ENCODE measurements around the gene UGT2A1. TPM values are rescaled to one million over a fixed set of nuclear protein-coding genes. Genes with fewer than 3 reads are reported as not detected.

Gene UGT2A1
- total and polyA plus RNA-seq, 2 experiments from 2014 or later, result not detected

- DNase-seq, result no peak
- no peak overlapping the region for H3K27ac ChIP-seq
- H2AFZ ChIP-seq, result no peak overlapping the region
- no peaks in the 10 kb centered on the region for H3K36me3 ChIP-seq (ENCODE audit: low read depth)
- H3K9ac ChIP-seq, result no peak overlapping the region
- no peak for TF ChIP-seq EZH2phosphoT487 (IDR thresholded peaks at IDR 0.05; ENCODE audit: insufficient read depth, low read depth)
- TF ChIP-seq EZH2 (IDR thresholded peaks at IDR 0.05; ENCODE audit: insufficient read depth, poor library complexity, severe bottlenecking), result no peak
- no peaks in the 10 kb centered on the region for H3F3A ChIP-seq (ENCODE audit: insufficient read depth)
- in situ Hi-C loops (cut with MboI), result no loop called here
- no peak overlapping the region for H3K4me3 ChIP-seq
- no peak overlapping the region for H3K4me2 ChIP-seq (ENCODE audit: unreplicated experiment)
- no peaks in the 10 kb centered on the region for H3K4me1 ChIP-seq (ENCODE audit: insufficient read depth)
- 11 to 17% methylated on average over 2 of the region's 2 CpGs for WGBS, 2 experiments (ENCODE audit: low coverage in 1 of 2, low lambda C conversion rate in 2 of 2, missing lambda C conversion rate in 2 of 2)
- no peaks in the 10 kb centered on the region for H3K9me2 ChIP-seq (ENCODE audit: insufficient read depth)
- H4K20me1 ChIP-seq (ENCODE audit: insufficient read depth), result no peaks in the 10 kb centered on the region
- H3K27me3 ChIP-seq (replicated peaks; ENCODE audit: insufficient read depth), result no peaks in the 10 kb centered on the region
- H3K79me2 ChIP-seq (ENCODE audit: insufficient read depth), result no peaks in the 10 kb centered on the region
- no peaks in the 10 kb centered on the region for H3K9me3 ChIP-seq (ENCODE audit: low read depth)
Measured at GRCh38 chr4:69642961-69643360, 10.1 kb downstream of the UGT2A1 start.

GRCh38 chr4:69640289-69640688 is 12.8 kb downstream of the UGT2A1 start:
- WGBS, 2 experiments (ENCODE audit: low coverage in 1 of 2, low lambda C conversion rate in 2 of 2, missing lambda C conversion rate in 2 of 2), result 75 to 80% methylated on average over 2 of the region's 2 CpGs
- no peak for DNase-seq
- no peaks in the 10 kb centered on the region for H3K9me3 ChIP-seq (ENCODE audit: low read depth)
- TF ChIP-seq EZH2 (IDR thresholded peaks at IDR 0.05; ENCODE audit: insufficient read depth, poor library complexity, severe bottlenecking), result no peak
- no peak for TF ChIP-seq EZH2phosphoT487 (IDR thresholded peaks at IDR 0.05; ENCODE audit: insufficient read depth, low read depth)
- H2AFZ ChIP-seq, result no peak overlapping the region
- no peaks in the 10 kb centered on the region for H3K9me2 ChIP-seq (ENCODE audit: insufficient read depth)
- no peak overlapping the region for H3K27ac ChIP-seq
- no peaks in the 10 kb centered on the region for H3K79me2 ChIP-seq (ENCODE audit: insufficient read depth)
- no peaks in the 10 kb centered on the region for H3K4me1 ChIP-seq (ENCODE audit: insufficient read depth)
- H3F3A ChIP-seq (ENCODE audit: insufficient read depth), result no peaks in the 10 kb centered on the region
- H4K20me1 ChIP-seq (ENCODE audit: insufficient read depth), result no peaks in the 10 kb centered on the region
- no peaks in the 10 kb centered on the region for H3K36me3 ChIP-seq (ENCODE audit: low read depth)
- H3K4me2 ChIP-seq (ENCODE audit: unreplicated experiment), result no peak overlapping the region
- H3K27me3 ChIP-seq (replicated peaks; ENCODE audit: insufficient read depth), result no peaks in the 10 kb centered on the region
- no peak overlapping the region for H3K9ac ChIP-seq
- in situ Hi-C loops (cut with MboI), result no loop called here
- H3K4me3 ChIP-seq, result no peak overlapping the region

DNA sequence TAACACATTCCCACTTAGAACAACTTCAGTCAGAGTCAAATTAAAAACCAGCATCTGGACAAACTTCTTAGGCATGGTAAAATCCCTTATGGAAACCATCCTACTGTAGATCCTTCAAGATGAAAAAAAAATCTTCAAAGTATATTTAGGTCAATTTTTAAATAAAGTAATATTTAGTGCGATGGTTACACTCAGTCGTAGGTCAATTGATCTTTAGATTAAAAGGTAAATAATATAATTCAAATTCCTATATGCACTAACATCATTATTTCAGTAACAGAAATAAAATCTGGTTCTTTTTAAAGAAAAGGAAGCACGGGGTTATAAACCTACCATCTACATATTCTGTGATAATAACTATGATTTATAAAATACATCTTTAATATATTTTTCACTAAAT is 13.5 kb downstream of the UGT2A1 start, which contains the start of gene UGT2A2:
TSS of gene UGT2A2 (minus strand) at position 101 of the 400 bp plus-strand sequence. CDS start at position 99, 2 bp downstream.
- H3F3A ChIP-seq (ENCODE audit: insufficient read depth), result no peaks in the 10 kb centered on the region
- H2AFZ ChIP-seq, result no peak within 1 kb of the TSS
- H3K9ac ChIP-seq, result no peak within 1 kb of the TSS
- no peaks in the 10 kb centered on the region for H3K36me3 ChIP-seq (ENCODE audit: low read depth)
- no peaks in the 10 kb centered on the region for H3K4me1 ChIP-seq (ENCODE audit: insufficient read depth)
- no peak within 1 kb of the TSS for H3K4me3 ChIP-seq
- no peaks in the 10 kb centered on the region for H3K9me2 ChIP-seq (ENCODE audit: insufficient read depth)
- in situ Hi-C loops (cut with MboI), result no loop called here
- 34 to 41% methylated on average over 3 of the region's 3 CpGs for WGBS, 2 experiments (ENCODE audit: low coverage in 1 of 2, low lambda C conversion rate in 2 of 2, missing lambda C conversion rate in 2 of 2)
- H3K27ac ChIP-seq, result no peak within 1 kb of the TSS
- no peak for DNase-seq
- H3K4me2 ChIP-seq (ENCODE audit: unreplicated experiment), result no peak within 1 kb of the TSS
- no peaks in the 10 kb centered on the region for H3K79me2 ChIP-seq (ENCODE audit: insufficient read depth)
- TF ChIP-seq EZH2 (IDR thresholded peaks at IDR 0.05; ENCODE audit: insufficient read depth, poor library complexity, severe bottlenecking) (no peak), EZH2phosphoT487 (IDR thresholded peaks at IDR 0.05; ENCODE audit: insufficient read depth, low read depth) (no peak)
- H3K9me3 ChIP-seq (ENCODE audit: low read depth), result no peaks in the 10 kb centered on the region
- H3K27me3 ChIP-seq (replicated peaks; ENCODE audit: insufficient read depth), result no peaks in the 10 kb centered on the region
- no peaks in the 10 kb centered on the region for H4K20me1 ChIP-seq (ENCODE audit: insufficient read depth)

- Histone ChIP-seq H3F3A (ENCODE audit: insufficient read depth) (no peaks in the 10 kb centered on the region), H3K4me2 (ENCODE audit: unreplicated experiment) (no peak overlapping the region), H3K4me1 (ENCODE audit: insufficient read depth) (no peaks in the 10 kb centered on the region), H3K9me3 (ENCODE audit: low read depth) (no peaks in the 10 kb centered on the region), H4K20me1 (ENCODE audit: insufficient read depth) (no peaks in the 10 kb centered on the region), H3K79me2 (ENCODE audit: insufficient read depth) (no peaks in the 10 kb centered on the region), H2AFZ (no peak overlapping the region), H3K27me3 (replicated peaks; ENCODE audit: insufficient read depth) (no peaks in the 10 kb centered on the region), H3K36me3 (ENCODE audit: low read depth) (no peaks in the 10 kb centered on the region), H3K9ac (no peak overlapping the region), H3K4me3 (no peak overlapping the region), H3K27ac (no peak overlapping the region), H3K9me2 (ENCODE audit: insufficient read depth) (no peaks in the 10 kb centered on the region)
- WGBS, 2 experiments (ENCODE audit: low coverage in 1 of 2, low lambda C conversion rate in 2 of 2, missing lambda C conversion rate in 2 of 2), result 43 to 49% methylated on average over 6 of the region's 6 CpGs
- no peak for TF ChIP-seq EZH2phosphoT487 (IDR thresholded peaks at IDR 0.05; ENCODE audit: insufficient read depth, low read depth)
- no peak for TF ChIP-seq EZH2 (IDR thresholded peaks at IDR 0.05; ENCODE audit: insufficient read depth, poor library complexity, severe bottlenecking)
- in situ Hi-C loops (cut with MboI), result no loop called here
- DNase-seq, result peak; percentile 55
Measured at GRCh38 chr4:69617083-69617694, 35.9 kb downstream of the UGT2A1 start.
